ENCODE data around the gene PCDHB15.

The PCDHB15 gene

DNA sequence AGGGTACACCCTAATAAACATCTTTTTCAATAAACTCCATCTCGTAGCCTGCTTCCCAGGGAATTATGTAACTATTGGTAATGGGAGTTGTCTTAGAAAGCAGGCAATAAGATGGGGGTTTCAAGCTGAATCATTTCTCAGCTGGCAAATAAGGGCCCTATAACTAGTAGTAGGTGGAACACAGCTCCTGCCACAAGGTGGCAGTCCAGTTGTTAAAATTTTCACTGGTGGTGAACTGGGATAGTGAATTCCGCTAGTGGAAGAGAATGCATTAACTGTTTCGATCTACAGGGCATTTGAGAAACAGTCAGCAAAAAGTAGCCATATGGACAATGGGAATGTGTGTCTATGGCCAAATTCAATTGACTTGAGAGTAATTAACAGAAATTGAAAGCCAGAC lies 27.7 kb downstream of the PCDHB15 start:
- TF ChIP-seq, protein P1, sequence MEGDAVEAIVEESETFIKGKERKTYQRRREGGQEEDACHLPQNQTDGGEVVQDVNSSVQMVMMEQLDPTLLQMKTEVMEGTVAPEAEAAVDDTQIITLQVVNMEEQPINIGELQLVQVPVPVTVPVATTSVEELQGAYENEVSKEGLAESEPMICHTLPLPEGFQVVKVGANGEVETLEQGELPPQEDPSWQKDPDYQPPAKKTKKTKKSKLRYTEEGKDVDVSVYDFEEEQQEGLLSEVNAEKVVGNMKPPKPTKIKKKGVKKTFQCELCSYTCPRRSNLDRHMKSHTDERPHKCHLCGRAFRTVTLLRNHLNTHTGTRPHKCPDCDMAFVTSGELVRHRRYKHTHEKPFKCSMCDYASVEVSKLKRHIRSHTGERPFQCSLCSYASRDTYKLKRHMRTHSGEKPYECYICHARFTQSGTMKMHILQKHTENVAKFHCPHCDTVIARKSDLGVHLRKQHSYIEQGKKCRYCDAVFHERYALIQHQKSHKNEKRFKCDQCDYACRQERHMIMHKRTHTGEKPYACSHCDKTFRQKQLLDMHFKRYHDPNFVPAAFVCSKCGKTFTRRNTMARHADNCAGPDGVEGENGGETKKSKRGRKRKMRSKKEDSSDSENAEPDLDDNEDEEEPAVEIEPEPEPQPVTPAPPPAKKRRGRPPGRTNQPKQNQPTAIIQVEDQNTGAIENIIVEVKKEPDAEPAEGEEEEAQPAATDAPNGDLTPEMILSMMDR (IDR thresholded peaks at IDR 0.05; ENCODE audit: extremely low read depth, insufficient read depth, missing control alignments), result no peak
- DNase-seq (ENCODE audit: low spot score), result no peak
- in situ Hi-C loops (cut with MboI; ENCODE audit: low pct_unique_long_range_greater_than_20kb, low sequenced_read_pairs, unreplicated experiment), result no loop called here

DNA sequence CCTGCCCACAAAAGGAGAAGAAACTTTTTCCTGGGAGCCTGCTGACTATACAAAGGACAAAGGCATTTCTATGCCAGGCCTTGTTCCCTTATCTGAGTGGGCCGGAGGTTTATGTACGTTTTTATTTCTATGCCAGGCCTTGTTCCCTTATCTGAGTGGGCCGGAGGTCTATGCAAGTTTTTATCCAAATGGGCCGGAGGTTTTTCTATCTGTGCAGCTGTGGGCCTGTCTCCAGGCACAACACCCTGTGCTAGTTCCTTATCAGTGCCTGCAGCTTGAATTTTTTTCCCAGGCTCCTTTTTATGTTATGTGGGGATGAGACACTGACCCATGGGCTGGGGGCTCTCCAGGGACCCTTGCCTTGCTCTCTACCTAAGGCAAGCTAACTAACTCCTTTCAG lies 53.2 kb downstream of the PCDHB15 start:
- TF ChIP-seq, protein P1 (IDR thresholded peaks at IDR 0.05; ENCODE audit: extremely low read depth, insufficient read depth, missing control alignments), result no peak
- in situ Hi-C loops (cut with MboI; ENCODE audit: low pct_unique_long_range_greater_than_20kb, low sequenced_read_pairs, unreplicated experiment), result no loop called here
- no peak for DNase-seq (ENCODE audit: low spot score)
